Keratinocyte (primary cell): Measurements from ENCODE around the gene LIN28B. TPM values are rescaled to one million over a fixed set of nuclear protein-coding genes. Genes with fewer than 3 reads are reported as not detected.

Experiments used
- DNase-seq: peaks from one replicate; pipeline ENCODE4 v3.0.0-alpha.2; 2011; ENCODE audit warnings: low read depth, missing footprints, low spot score
- FAIRE-seq: peaks from 2 replicates; lab custom pipeline; 2011; peaks lifted over from hg19 to GRCh38; lab: Jason Lieb, UNC
- H2AFZ ChIP-seq: 2 replicates; pipeline ENCODE4 v1.6.0; 2012; ENCODE audit warnings: low read length, control low read depth, inconsistent platforms; ENCODE audit not compliant: control insufficient read depth
- H3K27ac ChIP-seq: 2 replicates; pipeline ENCODE4 v1.5.1; 2011; ENCODE audit warnings: low read length; ENCODE audit not compliant: control insufficient read depth, insufficient read depth
- H3K27me3 ChIP-seq: 3 replicates; pipeline ENCODE4 v1.6.0; 2011; ENCODE audit warnings: low read length; ENCODE audit not compliant: control insufficient read depth, insufficient read depth; ENCODE audit errors: extremely low read depth
- H3K36me3 ChIP-seq, 2 experiments: 2 replicates in 1 of 2; 3 replicates in 1 of 2; pipeline ENCODE4 v1.5.1; 2011; ENCODE audit warnings: low read length in 2 of 2, mild to moderate bottlenecking in 1 of 2; ENCODE audit not compliant: control insufficient read depth in 2 of 2, insufficient read depth in 2 of 2; ENCODE audit errors: extremely low read depth in 1 of 2
- H3K4me1 ChIP-seq: 3 replicates; pipeline ENCODE4 v1.5.1; 2011; ENCODE audit warnings: low read length; ENCODE audit not compliant: control insufficient read depth, insufficient read depth; ENCODE audit errors: extremely low read depth
- H3K4me2 ChIP-seq: 3 replicates; pipeline ENCODE4 v1.6.0; 2011; ENCODE audit warnings: low read depth, low read length; ENCODE audit not compliant: control insufficient read depth, insufficient read depth; ENCODE audit errors: extremely low read depth
- H3K4me3 ChIP-seq, 3 experiments: fragments of 200-600 bp in 1 of 3; sonication (generic) in 1 of 3; 2 replicates in 2 of 3; 3 replicates in 1 of 3; pipeline ENCODE4 v1.5.1; 2011 to 2016; ENCODE audit warnings: low read length in 3 of 3, mild to moderate bottlenecking in 3 of 3, control low read depth in 2 of 3, inconsistent platforms in 1 of 3, low read depth in 1 of 3, mixed read lengths in 1 of 3, mixed run types in 1 of 3, moderate library complexity in 1 of 3; ENCODE audit not compliant: control insufficient read depth in 2 of 3, insufficient read depth in 2 of 3; ENCODE audit errors: extremely low read depth in 1 of 3
- H3K79me2 ChIP-seq: 2 replicates; pipeline ENCODE4 v1.6.0; 2012; ENCODE audit warnings: low read length; ENCODE audit not compliant: control insufficient read depth, insufficient read depth
- H3K9ac ChIP-seq: 3 replicates; pipeline ENCODE4 v1.6.0; 2011; ENCODE audit warnings: low read length; ENCODE audit not compliant: control insufficient read depth, insufficient read depth; ENCODE audit errors: extremely low read depth
- H3K9me1 ChIP-seq: 3 replicates; pipeline ENCODE4 v1.6.0; 2011; ENCODE audit warnings: low read length; ENCODE audit not compliant: control insufficient read depth, insufficient read depth; ENCODE audit errors: extremely low read depth
- H3K9me3 ChIP-seq: 2 replicates; pipeline ENCODE4 v1.5.1; 2012; ENCODE audit warnings: low read depth, low read length; ENCODE audit not compliant: control insufficient read depth
- H4K20me1 ChIP-seq: 3 replicates; pipeline ENCODE4 v1.6.0; 2011; ENCODE audit warnings: low read length; ENCODE audit not compliant: control insufficient read depth, insufficient read depth; ENCODE audit errors: extremely low read depth
- EZH2 ChIP-seq: IDR thresholded peaks from one replicate; pipeline ENCODE4 v1.6.1; 2012; ENCODE audit warnings: inconsistent platforms, mild to moderate bottlenecking, low read length, moderate library complexity
- dilution Hi-C: fragments of 300-500 bp; cut with MboI; formaldehyde crosslinking; loops from one replicate; pipeline ENCODE4 v1.7.0; 2020; ENCODE audit warnings: low sequenced_read_pairs; ENCODE audit not compliant: extremely low pct_ligation_motif_present
- polyA plus RNA-seq, 5 experiments: library from polyadenylated mRNA; depleted of rRNA in 3 of 5; stranded (reverse) in 3 of 5; stranded (forward) in 1 of 5; unstranded in 1 of 5; fragments of >200 nt; gene quantifications; 1 replicate in 1 of 5; 2 replicates in 3 of 5; 3 replicates in 1 of 5; pipeline versions ENCODE4 v1.2.1 to v1.2.3, GENCODE V29; 2011 to 2012; ENCODE audit warnings: missing spikeins in 2 of 5, low read depth in 1 of 5, low replicate concordance in 1 of 5
- TF ChIP-seq, protein P1 (sequence below), 3 experiments: IDR thresholded peaks in 1 of 3; conservative IDR thresholded peaks in 1 of 3; optimal IDR thresholded peaks in 1 of 3; 2 replicates in 2 of 3; 3 replicates in 1 of 3; pipeline versions ENCODE3 to v1.5.1; 2011; ENCODE audit warnings: low read length in 3 of 3, mild to moderate bottlenecking in 3 of 3, moderate library complexity in 2 of 3, control low read depth in 1 of 3, inconsistent platforms in 1 of 3; ENCODE audit not compliant: insufficient read depth in 2 of 3; ENCODE audit errors: extremely low read depth in 1 of 3

Gene LIN28B
- polyA plus RNA-seq, 1 donor (not counting 4 experiments of a cell fraction or from before 2014, with no cell fraction given) = not detected

DNA sequence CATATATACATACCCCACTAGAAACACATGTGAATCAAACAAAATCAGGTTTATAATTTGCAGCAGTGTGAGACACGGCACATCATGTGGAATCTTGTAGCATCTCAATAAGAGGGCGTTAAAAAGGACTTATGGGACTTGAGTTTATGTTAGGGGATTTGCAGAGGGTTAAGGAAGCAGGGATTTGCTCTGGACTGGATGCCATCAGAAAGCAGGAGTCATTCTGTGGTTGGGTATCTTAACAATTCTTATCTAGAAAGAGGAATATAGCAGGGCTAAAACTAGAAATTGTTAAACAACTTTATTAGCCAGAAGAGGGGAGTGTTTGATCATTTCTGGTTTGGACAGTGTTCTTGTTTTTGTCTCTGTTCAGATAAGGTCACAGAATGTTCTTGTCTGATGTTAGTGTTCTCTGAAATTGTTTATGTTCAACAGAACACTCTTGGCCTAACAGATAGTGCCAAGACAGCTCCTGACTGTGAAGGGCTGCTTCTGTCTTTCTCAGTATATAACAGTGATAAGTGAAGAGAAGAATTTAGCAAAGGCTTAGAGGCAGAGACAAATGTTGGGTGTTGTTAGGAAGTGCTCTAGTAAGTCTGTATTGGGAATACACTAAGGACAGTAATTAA, 39.2 kb downstream of the LIN28B start:
- no peak overlapping the region for H3K4me3 ChIP-seq
- H3K79me2 ChIP-seq = no peaks in the 10 kb centered on the region
- no peak overlapping the region for H2AFZ ChIP-seq
- DNase-seq (no peak), FAIRE-seq (no peak)
- no peaks in the 10 kb centered on the region for H3K9me1 ChIP-seq
- H3K36me3 ChIP-seq = no peaks in the 10 kb centered on the region
- TF ChIP-seq, protein P1, sequence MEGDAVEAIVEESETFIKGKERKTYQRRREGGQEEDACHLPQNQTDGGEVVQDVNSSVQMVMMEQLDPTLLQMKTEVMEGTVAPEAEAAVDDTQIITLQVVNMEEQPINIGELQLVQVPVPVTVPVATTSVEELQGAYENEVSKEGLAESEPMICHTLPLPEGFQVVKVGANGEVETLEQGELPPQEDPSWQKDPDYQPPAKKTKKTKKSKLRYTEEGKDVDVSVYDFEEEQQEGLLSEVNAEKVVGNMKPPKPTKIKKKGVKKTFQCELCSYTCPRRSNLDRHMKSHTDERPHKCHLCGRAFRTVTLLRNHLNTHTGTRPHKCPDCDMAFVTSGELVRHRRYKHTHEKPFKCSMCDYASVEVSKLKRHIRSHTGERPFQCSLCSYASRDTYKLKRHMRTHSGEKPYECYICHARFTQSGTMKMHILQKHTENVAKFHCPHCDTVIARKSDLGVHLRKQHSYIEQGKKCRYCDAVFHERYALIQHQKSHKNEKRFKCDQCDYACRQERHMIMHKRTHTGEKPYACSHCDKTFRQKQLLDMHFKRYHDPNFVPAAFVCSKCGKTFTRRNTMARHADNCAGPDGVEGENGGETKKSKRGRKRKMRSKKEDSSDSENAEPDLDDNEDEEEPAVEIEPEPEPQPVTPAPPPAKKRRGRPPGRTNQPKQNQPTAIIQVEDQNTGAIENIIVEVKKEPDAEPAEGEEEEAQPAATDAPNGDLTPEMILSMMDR (optimal IDR thresholded peaks at IDR 0.05 in 1 of 3, IDR thresholded peaks at IDR 0.05 in 1 of 3, conservative IDR thresholded peaks at IDR 0.05 in 1 of 3; ENCODE audit: extremely low read depth in 1 of 3, insufficient read depth in 2 of 3, low read length in 3 of 3) = no peak
- no peak for TF ChIP-seq EZH2
- no peaks in the 10 kb centered on the region for H3K27me3 ChIP-seq
- H3K4me2 ChIP-seq = no peak overlapping the region
- no peaks in the 10 kb centered on the region for H3K9me3 ChIP-seq
- H3K9ac ChIP-seq = no peak overlapping the region
- H4K20me1 ChIP-seq = no peaks in the 10 kb centered on the region
- no peak overlapping the region for H3K27ac ChIP-seq
- H3K4me1 ChIP-seq = no peaks in the 10 kb centered on the region
- dilution Hi-C loops = no loop called here

DNA sequence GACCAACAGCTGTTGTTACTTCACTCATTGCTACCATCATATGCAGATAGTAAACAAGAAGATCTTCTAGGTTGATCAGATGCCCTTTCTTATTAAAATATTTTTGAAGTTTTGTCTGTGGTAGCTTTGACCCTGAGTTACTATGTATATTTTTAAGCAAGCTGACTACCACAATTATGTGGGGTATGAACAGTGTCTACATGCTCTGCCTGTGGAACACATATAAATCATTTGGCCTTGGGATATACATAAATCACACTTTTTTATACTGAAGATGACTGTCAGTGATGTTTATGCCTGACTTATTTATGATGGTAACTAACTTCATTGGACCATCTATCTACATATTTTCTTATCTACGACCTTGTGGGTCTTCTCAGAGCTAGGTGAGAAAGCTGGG, 44.2 kb downstream of the LIN28B start:
- DNase-seq = no peak
- TF ChIP-seq EZH2 = no peak
- TF ChIP-seq, protein P1 (optimal IDR thresholded peaks at IDR 0.05 in 1 of 3, IDR thresholded peaks at IDR 0.05 in 1 of 3, conservative IDR thresholded peaks at IDR 0.05 in 1 of 3; ENCODE audit: extremely low read depth in 1 of 3, insufficient read depth in 2 of 3, low read length in 3 of 3) = no peak
- H3K4me1 ChIP-seq = no peaks in the 10 kb centered on the region
- no peak overlapping the region for H3K27ac ChIP-seq
- H3K79me2 ChIP-seq = no peaks in the 10 kb centered on the region
- H3K4me2 ChIP-seq = no peak overlapping the region
- no peaks in the 10 kb centered on the region for H3K9me3 ChIP-seq
- FAIRE-seq = no peak
- H2AFZ ChIP-seq = no peak overlapping the region
- H3K36me3 ChIP-seq = no peaks in the 10 kb centered on the region
- dilution Hi-C loops = no loop called here
- H3K27me3 ChIP-seq = no peaks in the 10 kb centered on the region
- H3K9ac ChIP-seq = no peak overlapping the region
- no peaks in the 10 kb centered on the region for H4K20me1 ChIP-seq
- H3K4me3 ChIP-seq = no peak overlapping the region
- no peaks in the 10 kb centered on the region for H3K9me1 ChIP-seq
